ENCODE measurements around the gene LRMDA.

DNA sequence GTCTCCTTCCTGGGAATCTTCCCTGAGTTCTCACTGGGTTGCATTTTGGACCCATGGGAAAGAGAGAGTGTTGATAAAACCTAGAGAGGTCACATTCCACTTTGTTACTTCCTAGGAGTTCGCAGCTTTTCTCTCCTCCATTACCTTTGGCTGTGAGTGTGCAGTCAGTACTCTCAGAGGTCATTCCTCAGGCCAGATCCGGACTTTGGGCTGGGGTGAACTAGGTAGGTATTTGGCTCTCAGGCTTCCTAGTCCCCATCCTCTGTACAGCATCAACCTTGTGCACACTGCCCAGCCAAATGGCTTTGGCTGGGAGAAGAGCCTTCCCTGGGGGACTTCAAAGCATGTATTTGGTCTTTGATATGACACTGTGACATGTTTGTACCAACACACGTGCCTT is 508.1 kb downstream of the LRMDA start:
- TF ChIP-seq ZNF239 (tag by site-specific recombination; IDR thresholded peaks at IDR 0.05) (no peak), ZNF501 (tag by site-specific recombination; IDR thresholded peaks at IDR 0.05) (no peak), CTCF (tag by site-specific recombination; IDR thresholded peaks at IDR 0.05) (no peak), ZBTB7A (tag by site-specific recombination; IDR thresholded peaks at IDR 0.05; ENCODE audit: low read depth) (no peak), SCRT2 (tag by site-specific recombination; IDR thresholded peaks at IDR 0.05) (no peak), PRDM10 (tag by site-specific recombination; IDR thresholded peaks at IDR 0.05) (no peak), SP2 (tag by site-specific recombination; IDR thresholded peaks at IDR 0.05) (no peak), ZNF223 (tag by site-specific recombination; IDR thresholded peaks at IDR 0.05) (no peak), KLF16 (tag by site-specific recombination; IDR thresholded peaks at IDR 0.05) (no peak)
- TF ChIP-seq, protein P1, sequence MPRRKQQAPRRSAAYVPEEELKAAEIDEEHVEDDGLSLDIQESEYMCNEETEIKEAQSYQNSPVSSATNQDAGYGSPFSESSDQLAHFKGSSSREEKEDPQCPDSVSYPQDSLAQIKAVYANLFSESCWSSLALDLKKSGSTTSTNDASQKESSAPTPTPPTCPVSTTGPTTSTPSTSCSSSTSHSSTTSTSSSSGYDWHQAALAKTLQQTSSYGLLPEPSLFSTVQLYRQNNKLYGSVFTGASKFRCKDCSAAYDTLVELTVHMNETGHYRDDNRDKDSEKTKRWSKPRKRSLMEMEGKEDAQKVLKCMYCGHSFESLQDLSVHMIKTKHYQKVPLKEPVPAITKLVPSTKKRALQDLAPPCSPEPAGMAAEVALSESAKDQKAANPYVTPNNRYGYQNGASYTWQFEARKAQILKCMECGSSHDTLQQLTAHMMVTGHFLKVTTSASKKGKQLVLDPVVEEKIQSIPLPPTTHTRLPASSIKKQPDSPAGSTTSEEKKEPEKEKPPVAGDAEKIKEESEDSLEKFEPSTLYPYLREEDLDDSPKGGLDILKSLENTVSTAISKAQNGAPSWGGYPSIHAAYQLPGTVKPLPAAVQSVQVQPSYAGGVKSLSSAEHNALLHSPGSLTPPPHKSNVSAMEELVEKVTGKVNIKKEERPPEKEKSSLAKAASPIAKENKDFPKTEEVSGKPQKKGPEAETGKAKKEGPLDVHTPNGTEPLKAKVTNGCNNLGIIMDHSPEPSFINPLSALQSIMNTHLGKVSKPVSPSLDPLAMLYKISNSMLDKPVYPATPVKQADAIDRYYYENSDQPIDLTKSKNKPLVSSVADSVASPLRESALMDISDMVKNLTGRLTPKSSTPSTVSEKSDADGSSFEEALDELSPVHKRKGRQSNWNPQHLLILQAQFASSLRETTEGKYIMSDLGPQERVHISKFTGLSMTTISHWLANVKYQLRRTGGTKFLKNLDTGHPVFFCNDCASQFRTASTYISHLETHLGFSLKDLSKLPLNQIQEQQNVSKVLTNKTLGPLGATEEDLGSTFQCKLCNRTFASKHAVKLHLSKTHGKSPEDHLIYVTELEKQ (tag by site-specific recombination; IDR thresholded peaks at IDR 0.05; ENCODE audit: borderline replicate concordance) = no peak
- TF ChIP-seq, protein P2, sequence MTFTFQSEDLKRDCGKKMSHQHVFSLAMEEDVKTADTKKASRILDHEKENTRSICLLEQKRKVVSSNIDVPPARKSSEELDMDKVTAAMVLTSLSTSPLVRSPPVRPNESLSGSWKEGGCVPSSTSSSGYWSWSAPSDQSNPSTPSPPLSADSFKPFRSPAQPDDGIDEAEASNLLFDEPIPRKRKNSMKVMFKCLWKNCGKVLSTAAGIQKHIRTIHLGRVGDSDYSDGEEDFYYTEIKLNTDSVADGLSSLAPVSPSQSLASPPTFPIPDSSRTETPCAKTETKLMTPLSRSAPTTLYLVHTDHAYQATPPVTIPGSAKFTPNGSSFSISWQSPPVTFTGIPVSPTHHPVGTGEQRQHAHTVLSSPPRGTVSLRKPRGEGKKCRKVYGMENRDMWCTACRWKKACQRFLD (tag by site-specific recombination; IDR thresholded peaks at IDR 0.05) = no peak
- TF ChIP-seq, protein P3, sequence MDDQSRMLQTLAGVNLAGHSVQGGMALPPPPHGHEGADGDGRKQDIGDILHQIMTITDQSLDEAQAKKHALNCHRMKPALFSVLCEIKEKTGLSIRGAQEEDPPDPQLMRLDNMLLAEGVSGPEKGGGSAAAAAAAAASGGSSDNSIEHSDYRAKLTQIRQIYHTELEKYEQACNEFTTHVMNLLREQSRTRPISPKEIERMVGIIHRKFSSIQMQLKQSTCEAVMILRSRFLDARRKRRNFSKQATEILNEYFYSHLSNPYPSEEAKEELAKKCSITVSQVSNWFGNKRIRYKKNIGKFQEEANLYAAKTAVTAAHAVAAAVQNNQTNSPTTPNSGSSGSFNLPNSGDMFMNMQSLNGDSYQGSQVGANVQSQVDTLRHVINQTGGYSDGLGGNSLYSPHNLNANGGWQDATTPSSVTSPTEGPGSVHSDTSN (CRISPR knock-in tag; IDR thresholded peaks at IDR 0.05) = no peak
